HepG2 (cell line): Measurements from ENCODE around the gene UCN. TPM values are rescaled to one million over a fixed set of nuclear protein-coding genes. Genes with fewer than 3 reads are reported as not detected.

ENCODE experiments used
- CEBPZ ChIP-seq: IDR thresholded peaks from 2 replicates; pipeline ENCODE4 v1.6.1; 2012; ENCODE audit warnings: low read length, improper control_type of control experiment
- DMTF1 ChIP-seq: sonication (generic); formaldehyde crosslinking; IDR thresholded peaks from 2 replicates; pipeline ENCODE4 v1.4.0; 2020; ENCODE audit warnings: mild to moderate bottlenecking, missing genetic modification reagents
- DR1 ChIP-seq: sonication (generic); formaldehyde crosslinking; IDR thresholded peaks from 2 replicates; pipeline ENCODE4 v1.8.0; 2021; ENCODE audit warnings: mild to moderate bottlenecking, missing genetic modification reagents, inconsistent platforms
- FOSL2 ChIP-seq: sonication (generic); formaldehyde crosslinking; IDR thresholded peaks from 2 replicates; pipeline ENCODE4 v1.4.0; 2020; ENCODE audit warnings: missing genetic modification reagents
- MBNL3 ChIP-seq: fragments of 250-450 bp; sonication (Bioruptor Pico); conservative IDR thresholded peaks from 2 replicates; pipeline ENCODE4 v1.8.0; 2022; ENCODE audit warnings: mild to moderate bottlenecking, inconsistent platforms
- MTF1 ChIP-seq: sonication (generic); formaldehyde crosslinking; IDR thresholded peaks from 2 replicates; pipeline ENCODE4 v1.5.0; 2020; ENCODE audit warnings: missing genetic modification reagents
- MTF2 ChIP-seq: sonication (generic); formaldehyde crosslinking; IDR thresholded peaks from 2 replicates; pipeline ENCODE4 v1.5.0; 2020; ENCODE audit warnings: missing genetic modification reagents, borderline replicate concordance
- MZF1 ChIP-seq: sonication (generic); formaldehyde crosslinking; IDR thresholded peaks from 2 replicates; pipeline ENCODE4 v1.8.1; 2023; ENCODE audit warnings: mild to moderate bottlenecking, missing genetic modification reagents, borderline replicate concordance
- PBX2 ChIP-seq: IDR thresholded peaks from 2 replicates; pipeline ENCODE4 v1.6.1; 2016; ENCODE audit warnings: control low read depth
- RNF2 ChIP-seq: fragments of 450-650 bp; conservative IDR thresholded peaks from 2 replicates; pipeline ENCODE4 v1.6.1; 2016; ENCODE audit warnings: low read depth
- SAP130 ChIP-seq: IDR thresholded peaks from 2 replicates; pipeline ENCODE4 v1.6.1; 2016; ENCODE audit warnings: low read depth
- SNRNP70 ChIP-seq: fragments of 200-400 bp; formaldehyde crosslinking; IDR thresholded peaks from 2 replicates; pipeline ENCODE4 v1.6.1; 2017; ENCODE audit warnings: mild to moderate bottlenecking, low read depth, low read length, moderate library complexity
- SRSF4 ChIP-seq: fragments of 200-400 bp; formaldehyde crosslinking; IDR thresholded peaks from one replicate; pipeline ENCODE4 v1.6.1; 2018; ENCODE audit warnings: mild to moderate bottlenecking, low read depth, low read length, moderate library complexity; ENCODE audit not compliant: poor library complexity, severe bottlenecking
- TFE3 ChIP-seq: IDR thresholded peaks from 2 replicates; pipeline ENCODE4 v1.6.1; 2016
- ZFP90 ChIP-seq: sonication (generic); formaldehyde crosslinking; IDR thresholded peaks from 2 replicates; pipeline ENCODE4 v1.8.0; 2022; ENCODE audit warnings: missing genetic modification reagents, mild to moderate bottlenecking, inconsistent platforms, borderline replicate concordance
- ZNF12 ChIP-seq: sonication (generic); formaldehyde crosslinking; IDR thresholded peaks from 2 replicates; pipeline ENCODE4 v1.5.0; 2020; ENCODE audit warnings: missing genetic modification reagents
- ZNF18 ChIP-seq: sonication (generic); formaldehyde crosslinking; IDR thresholded peaks from 2 replicates; pipeline ENCODE4 v1.8.0; 2022; ENCODE audit warnings: mild to moderate bottlenecking, missing genetic modification reagents; ENCODE audit not compliant: insufficient replicate concordance
- ZNF317 ChIP-seq: sonication (generic); formaldehyde crosslinking; IDR thresholded peaks from 2 replicates; pipeline ENCODE4 v1.5.0; 2020; ENCODE audit warnings: mild to moderate bottlenecking, missing genetic modification reagents
- ZNF510 ChIP-seq: sonication (generic); formaldehyde crosslinking; IDR thresholded peaks from 2 replicates; pipeline ENCODE4 v1.4.0; 2020; ENCODE audit warnings: low read depth, mild to moderate bottlenecking, missing genetic modification reagents
- ZNF703 ChIP-seq: sonication (generic); formaldehyde crosslinking; IDR thresholded peaks from 2 replicates; pipeline ENCODE4 v1.5.1; 2020; ENCODE audit warnings: missing genetic modification reagents, mild to moderate bottlenecking, moderate library complexity, borderline replicate concordance
- ZNF761 ChIP-seq: sonication (generic); formaldehyde crosslinking; conservative IDR thresholded peaks from 2 replicates; pipeline ENCODE4 v1.4.0; 2020; ENCODE audit warnings: mild to moderate bottlenecking, missing genetic modification reagents
- ZZZ3 ChIP-seq: sonication (generic); formaldehyde crosslinking; IDR thresholded peaks from 2 replicates; pipeline ENCODE4 v1.4.0; 2020; ENCODE audit warnings: missing genetic modification reagents, mild to moderate bottlenecking, borderline replicate concordance
- polyA plus RNA-seq, 8 experiments: library from polyadenylated mRNA; depleted of rRNA in 3 of 8; stranded (reverse) in 7 of 8; unstranded in 1 of 8; fragments of >200 nt; fragmentation: Illumina TruSeq in 4 of 8; extraction: Trizol in 4 of 8; gene quantifications; 2 replicates each; pipeline versions ENCODE4 v1.2.1 to v1.2.3, GENCODE V29; 2011 to 2016; ENCODE audit warnings: low read depth in 4 of 8, missing spikeins in 1 of 8, mixed read lengths in 1 of 8; ENCODE audit not compliant: insufficient read depth in 1 of 8
- total RNA-seq, 5 experiments: library from RNA; depleted of rRNA; stranded (reverse); fragments of >200 nt; fragmentation: Illumina TruSeq; extraction: Trizol; gene quantifications; 2 replicates each; pipeline ENCODE4 v1.2.3, GENCODE V29; 2016; ENCODE audit warnings: low read depth in 1 of 5

UCN gene
- total and polyA plus RNA-seq, 2 of the 13 experiments (the other 11 are each of a cell fraction or from before 2014, with no cell fraction given), result 1.2 to 2.3 TPM

- no peak for TF ChIP-seq ZNF510
- no peak for TF ChIP-seq SRSF4
- TF ChIP-seq DR1 (CRISPR knock-in tag), result no peak
- peak; percentile 32; the same call in 1 of the 2 replicates for TF ChIP-seq SAP130 (CRISPR knock-in tag)
- no peak for TF ChIP-seq ZNF18 (CRISPR knock-in tag)
- no peak for TF ChIP-seq SNRNP70
- TF ChIP-seq CEBPZ, result no peak
- TF ChIP-seq ZNF317 (CRISPR knock-in tag), result no peak
- TF ChIP-seq PBX2, result no peak
- no peak for TF ChIP-seq TFE3 (CRISPR knock-in tag)
- no peak for TF ChIP-seq ZZZ3 (CRISPR knock-in tag)
- peak; percentile 74 for TF ChIP-seq FOSL2
- no peak for TF ChIP-seq MBNL3
- no peak for TF ChIP-seq ZNF703 (CRISPR knock-in tag)
- TF ChIP-seq ZNF761, result no peak
- no peak for TF ChIP-seq RNF2
- TF ChIP-seq DMTF1 (CRISPR knock-in tag), result no peak
- TF ChIP-seq MTF2, result no peak
- no peak for TF ChIP-seq ZNF12
- TF ChIP-seq MTF1 (CRISPR knock-in tag), result no peak
- no peak for TF ChIP-seq MZF1
- TF ChIP-seq ZFP90 (CRISPR knock-in tag), result no peak
Observed at GRCh38 chr2:27282892-27283291, 25.4 kb downstream of the UCN start (continued).
